Suprapubic skin (tissue), 4 donors: ENCODE data around the gene HASPIN.

ENCODE experiments used
- POLR2A ChIP-seq, 2 donors: fragments of 450-650 bp; IDR thresholded peaks; one replicate each; pipeline ENCODE4 v1.6.1; 2017; ENCODE audit warnings: antibody characterized with exemption in 2 of 2, mild to moderate bottlenecking in 2 of 2, moderate library complexity in 2 of 2
- POLR2AphosphoS5 ChIP-seq, 3 donors: sonication (generic); formaldehyde crosslinking; IDR thresholded peaks; one replicate each; pipeline ENCODE4 v1.6.1; 2017; ENCODE audit warnings: antibody characterized with exemption in 3 of 3
- TF ChIP-seq, protein P1 (sequence below), 2 donors: fragments of 200-600 bp in 1 of 2; fragments of 450-650 bp in 1 of 2; sonication (generic) in 1 of 2; IDR thresholded peaks; one replicate each; pipeline ENCODE4 v1.5.1; 2016 to 2019; ENCODE audit warnings: antibody characterized with exemption in 2 of 2, mild to moderate bottlenecking in 1 of 2, moderate library complexity in 1 of 2

DNA sequence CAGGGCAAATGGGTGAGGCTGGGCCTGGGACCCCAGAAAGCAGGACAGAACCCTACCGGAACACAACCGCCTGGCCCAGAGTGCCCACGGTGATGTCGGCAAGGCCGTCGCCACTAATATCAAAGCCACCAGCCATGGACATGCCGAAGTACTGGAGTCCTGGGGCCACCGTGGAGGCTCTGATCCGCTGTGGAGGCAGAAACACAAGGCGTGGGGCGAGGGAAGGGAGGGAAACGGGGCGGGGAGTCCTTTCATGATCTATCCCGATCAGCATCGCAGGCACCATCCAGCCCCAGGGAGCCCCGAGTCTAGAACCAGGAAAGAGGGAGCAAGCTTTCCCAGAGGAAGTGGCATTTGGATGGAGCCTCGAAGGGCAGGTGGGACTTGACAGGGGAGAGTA lies 26.6 kb downstream of the HASPIN start:
- TF ChIP-seq POLR2AphosphoS5 (IDR thresholded peaks at IDR 0.05) (no peak), POLR2A (IDR thresholded peaks at IDR 0.05) (no peak)
- TF ChIP-seq, protein P1, sequence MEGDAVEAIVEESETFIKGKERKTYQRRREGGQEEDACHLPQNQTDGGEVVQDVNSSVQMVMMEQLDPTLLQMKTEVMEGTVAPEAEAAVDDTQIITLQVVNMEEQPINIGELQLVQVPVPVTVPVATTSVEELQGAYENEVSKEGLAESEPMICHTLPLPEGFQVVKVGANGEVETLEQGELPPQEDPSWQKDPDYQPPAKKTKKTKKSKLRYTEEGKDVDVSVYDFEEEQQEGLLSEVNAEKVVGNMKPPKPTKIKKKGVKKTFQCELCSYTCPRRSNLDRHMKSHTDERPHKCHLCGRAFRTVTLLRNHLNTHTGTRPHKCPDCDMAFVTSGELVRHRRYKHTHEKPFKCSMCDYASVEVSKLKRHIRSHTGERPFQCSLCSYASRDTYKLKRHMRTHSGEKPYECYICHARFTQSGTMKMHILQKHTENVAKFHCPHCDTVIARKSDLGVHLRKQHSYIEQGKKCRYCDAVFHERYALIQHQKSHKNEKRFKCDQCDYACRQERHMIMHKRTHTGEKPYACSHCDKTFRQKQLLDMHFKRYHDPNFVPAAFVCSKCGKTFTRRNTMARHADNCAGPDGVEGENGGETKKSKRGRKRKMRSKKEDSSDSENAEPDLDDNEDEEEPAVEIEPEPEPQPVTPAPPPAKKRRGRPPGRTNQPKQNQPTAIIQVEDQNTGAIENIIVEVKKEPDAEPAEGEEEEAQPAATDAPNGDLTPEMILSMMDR (IDR thresholded peaks at IDR 0.05), result no peak
